Astrocyte (in vitro differentiated cells and primary cell): ENCODE data around the gene CHD9NB.
"Not testable (repeated sequence)": the region's sequence is repeated elsewhere in the genome, so short reads cannot be mapped to it uniquely, and the experiment has no call there.

Experiments used
- CTCF ChIP-seq: IDR thresholded peaks from 2 replicates; pipeline ENCODE4 v1.5.1; 2011; ENCODE audit warnings: low read depth, mild to moderate bottlenecking, inconsistent platforms, low read length, moderate library complexity; ENCODE audit not compliant: insufficient read depth
- EZH2 ChIP-seq: IDR thresholded peaks from 2 replicates; pipeline ENCODE4 v1.6.1; 2012; ENCODE audit warnings: mild to moderate bottlenecking, low read length, inconsistent platforms; ENCODE audit not compliant: insufficient read depth

GRCh38 chr16:53047515-53047914 is 5.2 kb downstream of the CHD9NB start:
- not testable (repeated sequence) for TF ChIP-seq CTCF, EZH2
